ENCODE results near the gene PALD1. TPM values are rescaled to one million over a fixed set of nuclear protein-coding genes. Genes with fewer than 3 reads are reported as not detected.
"Not testable (repeated sequence)": the region's sequence is repeated elsewhere in the genome, so short reads cannot be mapped to it uniquely, and the experiment has no call there.

PALD1 gene
- total RNA-seq, 1 donor from 2014 or later, result 7.6 TPM

DNA sequence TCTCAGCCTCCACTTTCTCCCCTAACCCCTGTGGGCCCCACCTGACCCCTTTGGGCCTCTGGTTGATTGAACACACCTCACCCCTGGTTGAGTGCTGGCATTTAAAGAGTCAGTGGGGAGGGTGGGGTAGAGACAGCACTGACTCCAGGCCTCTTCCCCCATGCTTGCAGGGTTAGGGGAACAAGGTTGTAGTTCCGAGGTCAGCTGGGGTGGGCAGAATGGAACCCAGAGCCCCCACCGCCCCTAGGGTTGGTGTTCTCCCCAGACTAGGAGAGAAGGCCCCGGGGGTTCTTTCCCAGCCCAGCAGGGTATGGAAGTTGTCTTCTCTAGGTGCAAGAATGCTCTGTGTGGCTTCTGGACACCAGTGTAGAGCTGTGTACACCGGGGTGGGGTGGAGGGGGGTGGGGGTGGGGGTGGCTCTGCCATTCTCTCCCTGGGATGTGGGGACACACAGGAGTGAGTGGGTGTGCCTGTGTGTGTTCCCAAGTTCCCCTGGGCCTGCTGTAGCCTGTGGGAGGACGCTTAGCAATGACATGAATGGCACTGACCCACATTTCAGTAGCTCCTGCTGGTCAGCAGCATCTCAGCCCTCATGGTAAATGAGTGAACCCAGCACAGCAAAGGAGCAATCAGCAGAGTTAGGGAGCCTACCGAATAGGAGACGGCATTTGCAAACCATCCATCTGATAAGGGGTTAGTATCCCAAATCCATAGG lies 90.4 kb downstream of the PALD1 start:
- no peak for DNase-seq (ENCODE audit: low spot score)

DNA sequence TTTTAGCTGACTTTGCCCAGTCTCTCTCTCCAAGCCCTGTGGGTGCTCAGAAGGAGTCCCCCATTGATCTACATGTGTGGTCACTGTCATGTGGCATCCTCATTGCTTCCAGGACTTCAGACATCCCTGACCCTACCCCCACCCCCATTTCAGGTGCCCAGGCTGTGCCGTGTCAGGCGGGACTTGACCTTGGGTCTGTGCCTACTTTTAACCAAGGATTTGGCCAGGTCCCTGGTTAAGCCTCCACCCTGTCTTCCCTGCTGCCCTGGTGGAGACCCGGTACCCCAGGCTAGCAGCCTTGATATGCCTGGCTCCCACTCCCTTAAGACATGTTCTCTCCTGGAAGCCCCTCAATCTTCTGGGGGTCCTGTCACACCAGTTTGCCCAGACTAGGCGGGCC lies 92.7 kb downstream of the PALD1 start:
- DNase-seq (ENCODE audit: low spot score), result no peak

DNA sequence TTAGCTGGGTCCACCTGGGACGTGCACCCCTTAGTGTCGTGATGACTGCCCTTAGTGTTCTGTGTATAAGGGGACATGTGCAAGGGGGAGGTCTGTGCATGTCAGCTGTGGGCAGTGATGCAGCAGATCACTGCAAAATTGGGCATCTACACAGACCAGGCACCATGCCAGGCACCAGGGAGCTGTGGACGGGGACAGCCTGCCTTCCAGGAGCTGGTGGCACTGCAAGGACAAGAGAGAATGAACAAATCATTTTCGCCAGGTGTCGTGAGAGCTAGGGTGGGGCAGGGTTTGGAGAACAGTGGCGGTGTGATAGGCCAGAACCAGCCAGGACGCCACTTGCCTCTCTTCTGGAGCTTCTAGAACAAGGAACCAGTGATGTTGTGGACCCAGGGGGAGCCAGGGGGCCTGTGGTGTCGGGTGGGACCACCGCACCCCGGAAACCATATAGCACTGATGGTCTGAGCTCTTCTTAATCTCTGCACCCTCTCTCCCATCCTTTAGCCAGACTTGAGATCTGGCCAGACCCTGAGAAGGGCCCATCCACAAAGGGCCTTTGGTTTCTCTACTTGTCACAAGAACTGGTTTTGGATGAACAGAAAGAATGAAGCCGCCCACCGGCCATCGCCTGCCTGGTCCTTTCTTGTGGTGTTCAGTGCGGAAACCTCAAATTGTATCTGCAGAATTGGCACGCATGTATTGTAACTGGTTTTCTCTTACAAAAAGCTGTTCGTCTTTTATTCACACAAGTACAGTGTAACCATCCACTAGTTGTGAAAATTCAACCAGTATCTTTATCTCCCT lies 93.3 kb downstream of the PALD1 start:
- DNase-seq (ENCODE audit: low spot score), result no peak

DNA sequence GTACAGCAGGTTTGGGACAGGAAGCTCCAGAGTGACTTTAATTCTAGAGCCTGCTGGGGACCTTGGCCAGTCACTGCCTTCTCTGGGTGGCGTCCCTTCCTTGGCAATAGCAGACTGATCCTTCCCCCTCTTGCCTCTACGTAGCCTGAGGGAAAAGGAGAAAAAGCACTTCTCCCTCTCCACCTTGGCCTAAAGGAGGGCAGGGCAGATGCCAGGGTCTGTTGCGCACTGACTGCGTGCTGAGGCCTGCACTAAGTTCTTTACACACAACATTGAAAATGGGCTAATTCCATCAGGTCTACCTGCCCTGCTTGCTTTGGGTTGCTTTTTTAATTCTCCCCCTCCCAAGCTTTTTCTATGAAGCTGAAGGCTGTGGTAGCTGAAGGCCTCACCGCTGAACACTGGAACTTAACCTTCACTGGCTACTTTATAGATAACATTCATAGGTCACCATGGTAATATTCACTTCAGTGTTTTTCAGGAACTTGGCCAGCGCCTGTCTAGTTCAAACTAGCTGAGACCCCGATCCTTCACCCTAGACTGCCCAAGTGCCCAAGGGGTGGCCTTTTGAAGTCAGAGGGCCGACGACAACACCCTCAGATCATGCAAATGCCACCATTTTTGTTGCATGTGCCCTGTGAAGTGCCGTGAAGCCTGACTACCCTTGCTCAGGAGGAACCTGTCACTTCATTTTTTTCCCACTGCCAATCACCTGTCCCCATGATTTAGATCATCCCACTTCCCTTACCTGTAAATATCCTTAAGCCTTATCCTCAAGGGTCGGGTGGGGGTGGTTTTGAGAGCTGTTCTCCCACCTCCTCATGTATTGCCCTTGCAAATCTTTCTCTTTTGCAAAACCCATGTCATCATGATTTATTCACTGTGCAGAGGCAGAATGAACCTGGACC lies 95.3 kb downstream of the PALD1 start:
- no peak for DNase-seq (ENCODE audit: low spot score)

DNA sequence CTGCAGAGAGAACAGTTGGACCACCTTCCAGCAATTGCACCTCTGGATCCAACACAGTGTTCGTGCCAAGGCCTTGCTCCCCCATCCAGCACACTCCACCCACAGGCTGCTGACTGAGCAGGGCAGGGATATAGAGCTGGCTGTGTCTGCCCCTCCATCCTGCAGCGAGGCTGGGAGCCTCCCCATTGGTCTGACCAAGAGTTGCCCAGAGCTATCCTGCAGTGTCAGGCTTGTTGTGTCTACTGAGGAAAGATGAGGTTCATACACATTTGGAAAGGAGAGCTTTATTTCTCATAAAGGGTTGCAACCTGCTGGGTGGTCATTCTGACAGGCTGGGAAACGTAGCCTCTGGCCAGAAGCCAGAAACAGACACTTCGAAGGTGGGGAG lies 96.9 kb downstream of the PALD1 start:
- DNase-seq (ENCODE audit: low spot score), result no peak

DNA sequence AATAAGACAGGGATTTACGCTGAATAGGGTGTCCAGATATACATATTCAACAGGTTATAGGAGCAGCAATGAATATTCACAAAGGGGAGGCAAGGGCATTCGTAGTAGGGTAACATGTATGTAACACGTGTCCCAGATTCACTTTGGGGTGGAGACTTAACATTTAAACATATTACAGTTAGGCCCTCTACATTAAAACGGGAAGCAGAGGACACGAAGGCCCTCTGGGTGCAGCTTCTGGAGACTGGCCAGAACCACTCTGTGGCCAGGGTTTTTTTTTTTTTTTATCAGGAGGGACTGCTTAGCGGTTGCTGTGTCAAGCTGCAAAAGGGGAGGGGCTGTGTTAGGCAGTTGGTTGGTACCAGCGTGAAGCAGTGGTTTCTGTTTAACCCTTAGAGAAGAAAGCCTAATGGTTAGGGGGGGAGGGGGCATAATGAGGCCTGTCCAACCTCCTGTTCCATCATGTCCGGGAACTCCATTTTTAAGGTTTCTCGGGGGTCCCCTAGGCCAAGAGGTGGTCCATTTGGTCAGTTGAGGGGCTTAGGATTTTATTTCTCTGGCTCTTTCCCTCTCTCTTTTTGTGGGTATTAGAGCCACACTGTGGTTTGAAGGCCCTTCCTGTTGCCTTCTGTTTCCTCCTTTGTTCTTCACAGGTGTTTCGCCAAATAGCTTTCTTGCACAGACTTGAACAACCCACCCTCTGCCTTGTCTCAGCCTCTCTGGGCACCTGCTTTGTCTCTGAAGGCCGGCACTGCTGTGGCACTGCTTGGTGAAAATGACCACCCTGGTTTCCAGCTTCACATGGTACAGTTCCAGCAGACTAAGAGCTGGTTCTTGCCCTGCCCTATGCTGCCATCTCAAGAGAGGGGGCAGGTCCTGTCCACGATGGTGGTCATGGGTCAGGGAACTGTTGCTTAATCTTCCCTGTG lies 97.6 kb downstream of the PALD1 start:
- DNase-seq (ENCODE audit: low spot score), result no peak

DNA sequence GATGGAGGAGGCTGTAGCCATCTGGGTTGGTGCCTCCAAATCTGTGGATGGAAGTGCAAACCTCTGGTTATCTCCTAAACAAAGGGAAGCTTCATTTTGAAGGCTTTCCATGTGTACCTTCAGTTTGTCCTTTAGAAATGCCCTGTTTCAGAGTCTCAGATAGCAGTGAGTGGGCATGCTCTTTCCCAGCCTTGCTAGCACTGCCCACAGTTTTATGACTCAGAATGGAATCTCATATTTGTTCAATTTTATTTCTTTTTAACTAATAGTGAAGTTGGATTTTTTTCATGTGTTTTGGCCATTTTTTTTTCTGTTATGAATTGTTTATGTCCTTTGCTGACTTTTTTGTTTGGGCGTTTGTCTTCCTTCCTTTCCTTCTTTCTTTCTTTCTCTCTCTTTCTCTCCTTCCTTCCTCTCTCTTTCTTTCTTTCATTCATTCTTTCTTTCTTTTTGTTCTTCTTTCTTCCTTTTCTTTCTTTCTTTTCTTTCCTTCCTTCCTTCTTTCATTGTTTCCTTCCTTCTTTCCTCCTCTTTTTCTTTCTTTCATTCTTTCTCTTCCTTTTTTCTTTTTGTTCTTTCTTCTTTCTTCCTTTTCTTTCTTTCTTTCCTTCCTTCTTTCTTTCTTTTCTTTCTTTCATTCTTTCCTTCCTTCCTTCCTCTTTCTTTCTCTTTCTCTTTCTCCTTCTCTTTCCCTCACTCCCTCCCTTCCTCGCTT lies 98.4 kb downstream of the PALD1 start:
- no peak for DNase-seq (ENCODE audit: low spot score)

DNA sequence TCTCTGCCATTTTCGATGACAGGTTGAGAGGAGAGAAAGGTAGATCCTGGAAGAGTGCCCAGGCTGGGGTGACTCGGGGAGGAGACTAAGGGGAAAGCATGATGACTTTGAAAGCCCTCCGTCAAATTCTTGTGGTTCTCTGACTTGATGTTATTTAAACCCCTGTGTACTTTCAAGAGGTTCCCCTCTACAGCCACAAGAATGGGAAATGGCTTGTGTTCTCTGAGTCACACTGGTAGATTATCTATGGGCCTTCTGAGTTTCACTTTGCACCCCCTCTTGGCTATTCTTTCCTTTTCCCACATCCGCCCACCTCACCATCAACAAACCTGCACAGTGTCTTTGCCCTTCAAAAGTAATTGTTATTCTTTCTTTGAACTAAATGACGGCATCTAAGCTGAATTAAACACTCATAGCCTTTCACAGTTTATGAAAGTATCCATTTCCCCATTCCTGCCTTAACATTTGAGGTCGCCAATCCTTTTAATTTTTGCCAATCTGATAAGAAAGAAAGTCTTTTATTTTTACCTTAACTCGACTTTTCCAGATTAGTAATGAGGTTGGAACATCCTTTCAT lies 99.9 kb downstream of the PALD1 start:
- DNase-seq (ENCODE audit: low spot score), result no peak

DNA sequence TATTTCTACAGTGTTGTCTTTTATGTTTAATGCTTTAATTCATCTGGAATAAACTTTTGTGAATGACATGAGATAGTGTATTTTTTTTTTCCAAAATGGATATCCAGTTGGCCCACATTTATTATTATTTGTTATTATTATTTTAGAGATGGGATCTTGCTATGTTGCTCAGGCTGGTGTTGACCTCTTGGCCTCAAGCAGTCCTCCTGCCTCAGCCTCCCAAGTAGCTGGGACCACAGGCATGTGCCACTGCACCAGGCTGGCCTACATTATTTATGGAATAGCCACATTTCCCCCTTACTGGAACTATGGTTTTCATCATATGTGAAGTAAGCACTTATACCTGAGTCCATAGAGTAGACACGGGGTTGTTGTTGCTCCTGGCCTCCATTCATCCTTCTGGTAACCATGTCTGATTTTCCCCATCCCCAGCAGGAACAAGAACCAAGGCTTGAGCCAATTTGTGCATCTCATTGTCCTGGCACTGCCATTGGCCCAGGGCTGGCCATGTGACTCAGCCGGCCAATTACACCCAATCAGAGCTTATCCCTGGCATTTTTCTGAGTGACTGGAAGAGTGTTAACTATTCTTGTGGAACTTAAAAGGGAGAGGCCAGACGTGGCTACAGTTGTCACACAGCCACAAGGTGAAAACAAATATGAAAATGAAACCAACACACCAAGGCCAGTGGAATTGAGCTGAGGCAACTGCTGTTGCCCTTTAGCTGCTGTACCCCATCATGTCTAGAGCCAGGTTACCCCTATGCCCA lies 100.9 kb downstream of the PALD1 start:
- DNase-seq (ENCODE audit: low spot score), result no peak

DNA sequence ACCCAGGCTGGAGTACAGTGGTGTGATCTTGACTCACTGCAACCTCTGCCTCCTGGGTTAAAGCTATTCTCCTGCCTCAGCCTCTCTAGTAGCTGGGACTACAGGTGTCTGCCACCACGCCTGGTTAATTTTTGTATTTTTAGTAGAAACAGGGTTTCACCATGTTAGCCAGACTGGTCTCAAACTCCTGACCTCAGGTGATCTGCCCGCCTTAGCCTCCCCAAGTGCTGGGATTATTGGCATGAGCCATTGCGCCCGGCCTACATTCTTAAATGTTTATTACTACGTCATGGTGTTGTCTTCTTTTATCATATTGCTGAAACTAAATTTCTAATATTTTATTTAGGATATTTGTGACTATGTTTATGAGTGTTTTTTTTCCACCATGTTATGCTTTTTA lies 102.6 kb downstream of the PALD1 start:
- not testable (repeated sequence) for DNase-seq (ENCODE audit: low spot score)

DNA sequence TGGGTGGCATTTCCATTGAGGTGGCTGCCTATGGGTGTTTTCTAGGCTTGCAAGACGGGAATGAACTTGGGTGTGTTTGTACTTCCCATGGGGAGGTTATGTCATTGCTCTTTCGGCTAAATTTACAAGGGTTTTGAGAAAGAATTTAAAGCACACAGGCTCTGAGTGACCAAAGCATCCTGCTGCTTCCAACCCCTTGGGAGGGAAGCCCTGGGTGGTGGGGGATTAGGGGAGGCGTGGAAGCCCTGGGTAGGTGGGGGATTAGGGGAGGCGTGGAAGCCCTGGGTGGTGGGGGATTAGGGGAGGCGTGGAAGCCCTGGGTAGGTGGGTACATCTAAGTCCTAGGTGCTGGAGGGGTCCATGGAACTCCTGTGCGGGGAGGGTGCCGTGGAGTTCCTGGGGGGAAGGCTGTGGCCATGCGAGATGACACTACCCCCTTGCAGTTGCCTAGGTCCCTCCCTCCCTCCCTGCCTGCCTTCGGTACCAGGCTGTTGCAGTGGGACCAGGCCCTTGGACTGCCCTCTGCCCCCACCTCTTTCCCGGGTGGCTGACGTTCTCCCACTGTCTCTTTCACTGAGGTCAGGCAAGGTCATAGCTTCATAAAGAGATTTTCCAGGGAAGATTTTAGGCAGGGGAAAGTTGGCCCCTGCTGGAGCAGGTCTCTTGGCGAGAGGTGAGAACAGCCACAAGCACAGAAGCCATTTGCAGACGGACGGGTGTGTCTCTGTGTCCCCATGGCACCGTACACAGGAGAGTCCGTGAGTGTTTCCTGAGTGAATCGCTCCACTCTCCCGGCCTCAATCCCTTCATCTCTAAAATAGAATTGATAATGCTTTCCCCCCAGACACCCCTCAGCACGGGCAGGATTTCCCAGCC lies 104.5 kb downstream of the PALD1 start:
- peak; percentile 69 for DNase-seq (ENCODE audit: low spot score)

DNA sequence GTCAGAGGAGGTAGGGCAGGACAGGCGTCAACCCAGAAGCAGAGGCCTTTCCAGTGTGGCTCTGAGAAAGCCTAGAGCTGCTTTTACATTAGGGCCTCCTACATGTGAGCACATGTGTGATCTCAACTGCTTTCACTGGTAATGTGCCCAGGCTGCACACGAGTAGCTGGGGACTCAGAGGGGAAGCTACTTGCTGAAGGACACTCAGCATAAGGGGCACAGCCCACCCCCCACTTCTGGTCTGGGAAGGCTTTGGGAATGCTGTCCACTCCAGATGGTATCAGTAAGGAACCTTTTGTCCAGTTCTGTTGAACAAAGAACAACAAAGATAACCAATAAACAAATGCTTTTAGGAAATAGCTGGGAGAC lies 105.1 kb downstream of the PALD1 start:
- DNase-seq (ENCODE audit: low spot score), result no peak

DNA sequence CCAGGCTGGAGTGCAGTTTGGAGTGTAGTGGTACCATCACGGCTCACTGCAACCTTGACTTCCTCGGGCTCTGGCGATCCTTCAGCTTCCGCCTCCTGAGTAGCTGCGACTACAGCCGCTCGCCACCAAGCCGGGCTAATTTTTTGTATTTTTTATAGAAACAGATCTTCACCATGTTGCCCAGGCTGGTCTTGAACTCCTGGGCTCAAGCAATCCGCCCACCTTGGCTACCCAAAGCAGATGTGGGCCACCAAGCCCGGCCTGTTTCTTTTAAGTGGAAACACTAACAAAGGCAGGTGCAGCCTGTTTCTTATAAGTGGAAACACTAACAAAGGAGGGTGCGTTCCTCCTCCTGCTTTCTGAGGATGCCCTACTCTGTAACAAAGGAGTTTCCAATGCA lies 105.8 kb downstream of the PALD1 start:
- DNase-seq (ENCODE audit: low spot score), result peak; percentile 64

DNA sequence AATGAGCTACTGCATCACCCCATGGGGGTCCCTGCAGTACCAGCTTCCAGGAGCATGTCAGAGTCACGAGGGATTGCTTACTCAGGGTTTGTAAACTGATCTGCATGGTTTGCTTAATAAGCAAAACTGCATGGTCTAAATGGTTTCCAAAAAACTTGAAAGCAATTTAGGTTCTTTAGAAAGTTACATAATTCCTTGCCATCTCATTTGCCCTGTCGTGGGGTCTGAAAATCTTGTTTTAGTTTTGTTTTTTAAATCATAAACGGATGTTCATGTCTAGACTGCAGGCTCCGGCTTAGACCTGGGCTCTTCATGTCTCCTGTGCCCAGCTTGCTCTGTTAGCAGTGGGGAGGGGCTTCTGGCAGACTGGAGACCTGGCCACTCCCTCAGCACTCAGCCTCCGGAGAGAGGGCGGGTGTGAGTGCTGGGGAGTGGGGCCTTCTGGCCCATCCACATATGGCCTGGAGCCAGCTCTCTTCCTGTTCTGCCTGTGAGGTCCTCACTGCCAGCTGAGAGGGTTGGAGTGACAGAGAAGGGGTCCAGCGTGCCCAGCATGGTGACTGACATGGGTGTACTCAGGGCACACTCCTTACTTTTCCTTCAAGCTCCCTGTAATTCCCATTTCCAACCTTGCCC lies 106.5 kb downstream of the PALD1 start:
- DNase-seq (ENCODE audit: low spot score), result peak; percentile 69

DNA sequence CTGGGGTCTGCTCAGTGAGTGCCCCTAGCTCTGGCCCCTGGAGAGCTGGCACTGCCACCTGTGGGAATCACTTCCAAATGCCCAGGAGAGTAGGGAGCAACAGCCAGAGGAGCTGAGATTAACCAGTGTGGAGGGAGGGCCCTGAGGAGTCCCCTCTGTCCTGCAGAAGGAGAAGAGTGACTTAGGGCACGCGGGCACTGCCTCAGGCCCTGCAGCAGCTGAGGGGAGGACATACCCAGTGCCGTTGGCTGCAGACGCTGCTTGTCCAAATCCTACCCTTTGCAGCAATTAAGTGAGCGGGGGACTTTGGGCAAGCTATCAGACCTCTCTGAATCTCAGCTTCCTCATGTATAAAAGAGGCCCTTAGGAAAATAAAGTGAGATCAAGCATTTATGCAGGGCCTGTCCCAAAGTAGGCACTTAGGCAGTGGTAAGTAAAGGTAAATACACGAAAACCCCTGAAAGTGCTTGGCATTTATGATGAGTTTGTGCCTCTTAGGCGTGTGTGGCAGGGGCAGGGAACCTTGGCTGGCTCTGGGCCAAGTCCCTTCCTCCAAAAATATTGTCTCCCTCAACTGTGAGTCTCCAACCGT lies 107.1 kb downstream of the PALD1 start:
- DNase-seq (ENCODE audit: low spot score), result peak; percentile 28

DNA sequence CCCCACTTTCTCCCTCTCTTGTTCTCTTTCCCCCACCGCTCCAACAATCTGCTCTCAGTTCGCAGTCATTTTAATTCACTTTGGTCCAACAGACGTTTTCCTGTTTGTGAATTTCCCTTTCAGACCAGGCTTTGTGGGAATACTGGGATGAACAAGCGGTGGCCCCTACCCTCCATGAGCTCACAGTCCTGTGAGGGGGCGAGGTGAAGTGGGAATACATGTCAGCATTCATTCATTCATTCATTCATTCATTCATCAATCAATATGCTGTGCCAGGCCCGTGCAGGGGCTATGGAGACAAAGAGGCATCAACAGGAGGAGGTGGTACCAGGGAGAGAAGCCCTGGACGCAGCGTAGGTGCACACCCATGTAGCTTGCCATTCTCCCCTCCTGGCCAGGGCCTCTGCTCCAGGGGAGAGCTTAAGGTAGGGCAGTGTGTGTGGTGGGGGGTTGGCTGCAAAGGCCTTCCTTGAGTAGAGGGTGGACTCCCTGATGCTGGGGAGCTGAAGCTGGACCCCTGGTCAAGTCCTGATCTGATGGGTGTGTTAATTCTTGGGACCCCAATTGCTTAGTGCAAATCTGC lies 107.9 kb downstream of the PALD1 start:
- peak; percentile 49 for DNase-seq (ENCODE audit: low spot score)
